Muscle of back (tissue), 13 donors: ENCODE measurements around the gene HNRNPD. TPM values are rescaled to one million over a fixed set of nuclear protein-coding genes. Genes with fewer than 3 reads are reported as not detected.
"Not testable (repeated sequence)": the region's sequence is repeated elsewhere in the genome, so short reads cannot be mapped to it uniquely, and the experiment has no call there.

Experiments
- DNase-seq, 3 donors: peaks; one replicate each; pipeline versions ENCODE4 v3.0.0 to v3.0.0-alpha.2; 2013
- long read RNA-seq, 9 donors: transcript quantifications; one replicate each; lab custom pipeline, GENCODE V29; 2026
- polyA plus RNA-seq, 10 donors: library from polyadenylated mRNA; unstranded; fragments of 120-200 nt; gene quantifications; one replicate each; pipeline ENCODE4 v1.2.1, GENCODE V29; 2013; ENCODE audit not compliant: insufficient read length in 10 of 10

Gene HNRNPD, protein sequence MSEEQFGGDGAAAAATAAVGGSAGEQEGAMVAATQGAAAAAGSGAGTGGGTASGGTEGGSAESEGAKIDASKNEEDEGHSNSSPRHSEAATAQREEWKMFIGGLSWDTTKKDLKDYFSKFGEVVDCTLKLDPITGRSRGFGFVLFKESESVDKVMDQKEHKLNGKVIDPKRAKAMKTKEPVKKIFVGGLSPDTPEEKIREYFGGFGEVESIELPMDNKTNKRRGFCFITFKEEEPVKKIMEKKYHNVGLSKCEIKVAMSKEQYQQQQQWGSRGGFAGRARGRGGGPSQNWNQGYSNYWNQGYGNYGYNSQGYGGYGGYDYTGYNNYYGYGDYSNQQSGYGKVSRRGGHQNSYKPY
- polyA plus RNA-seq = 100 to 1,000 TPM; 255 to 373 (median 304) TPM
- long read RNA-seq, donor 1, transcript HNRNPD-203 (8 exons, 1,585 nt) = major isoform, 21 of 95 reads
- long read RNA-seq, donor 1, transcript HNRNPD-201 (9 exons, 3,033 nt) = minor isoform, 15 of 95 reads
- long read RNA-seq, donor 1, partial matches to known transcripts = 47 of 95 reads
- long read RNA-seq, donor 1, other reads (novel, unspliced or antisense) = 7 of 95 reads
- long read RNA-seq, donor 2, transcript HNRNPD-202 (8 exons, 1,667 nt) = minor isoform, 5 of 69 reads
- long read RNA-seq, donor 2, transcript HNRNPD-203 (8 exons, 1,585 nt) = major isoform, 19 of 69 reads
- long read RNA-seq, donor 2, transcript HNRNPD-201 (9 exons, 3,033 nt) = minor isoform, 11 of 69 reads
- long read RNA-seq, donor 2, partial matches to known transcripts = 23 of 69 reads
- long read RNA-seq, donor 2, other reads (novel, unspliced or antisense) = 11 of 69 reads
- long read RNA-seq, donor 3 = 0 reads
- long read RNA-seq, donor 4, transcript HNRNPD-201 (9 exons, 3,033 nt) = minor isoform, 11 of 62 reads
- long read RNA-seq, donor 4, transcript HNRNPD-203 (8 exons, 1,585 nt) = major isoform, 20 of 62 reads
- long read RNA-seq, donor 4, partial matches to known transcripts = 28 of 62 reads
- long read RNA-seq, donor 4, other reads (novel, unspliced or antisense) = 0 of 62 reads
- long read RNA-seq, donor 5, transcript HNRNPD-203 (8 exons, 1,585 nt) = major isoform, 21 of 90 reads
- long read RNA-seq, donor 5, transcript HNRNPD-201 (9 exons, 3,033 nt) = minor isoform, 15 of 90 reads
- long read RNA-seq, donor 5, transcript HNRNPD-202 (8 exons, 1,667 nt) = minor isoform, 7 of 90 reads
- long read RNA-seq, donor 5, partial matches to known transcripts = 35 of 90 reads
- long read RNA-seq, donor 5, other reads (novel, unspliced or antisense) = 10 of 90 reads
- long read RNA-seq, donor 6, transcript HNRNPD-202 (8 exons, 1,667 nt) = minor isoform, 10 of 112 reads
- long read RNA-seq, donor 6, transcript HNRNPD-201 (9 exons, 3,033 nt) = minor isoform, 20 of 112 reads
- long read RNA-seq, donor 6, transcript HNRNPD-203 (8 exons, 1,585 nt) = major isoform, 24 of 112 reads
- long read RNA-seq, donor 6, partial matches to known transcripts = 49 of 112 reads
- long read RNA-seq, donor 6, other reads (novel, unspliced or antisense) = 9 of 112 reads
- long read RNA-seq, donor 7, transcript HNRNPD-201 (9 exons, 3,033 nt) = minor isoform, 13 of 59 reads
- long read RNA-seq, donor 7, transcript HNRNPD-202 (8 exons, 1,667 nt) = minor isoform, 6 of 59 reads
- long read RNA-seq, donor 7, transcript HNRNPD-203 (8 exons, 1,585 nt) = major isoform, 21 of 59 reads
- long read RNA-seq, donor 7, partial matches to known transcripts = 16 of 59 reads
- long read RNA-seq, donor 7, other reads (novel, unspliced or antisense) = 0 of 59 reads
- long read RNA-seq, donor 8, transcript HNRNPD-203 (8 exons, 1,585 nt) = major isoform, 22 of 94 reads
- long read RNA-seq, donor 8, transcript HNRNPD-201 (9 exons, 3,033 nt) = minor isoform, 15 of 94 reads
- long read RNA-seq, donor 8, partial matches to known transcripts = 46 of 94 reads
- long read RNA-seq, donor 8, other reads (novel, unspliced or antisense) = 7 of 94 reads
- long read RNA-seq, donor 9, transcript HNRNPD-203 (8 exons, 1,585 nt) = major isoform, 7 of 10 reads
- long read RNA-seq, donor 9, partial matches to known transcripts = 0 of 10 reads
- long read RNA-seq, donor 9, other reads (novel, unspliced or antisense) = 0 of 10 reads

DNA sequence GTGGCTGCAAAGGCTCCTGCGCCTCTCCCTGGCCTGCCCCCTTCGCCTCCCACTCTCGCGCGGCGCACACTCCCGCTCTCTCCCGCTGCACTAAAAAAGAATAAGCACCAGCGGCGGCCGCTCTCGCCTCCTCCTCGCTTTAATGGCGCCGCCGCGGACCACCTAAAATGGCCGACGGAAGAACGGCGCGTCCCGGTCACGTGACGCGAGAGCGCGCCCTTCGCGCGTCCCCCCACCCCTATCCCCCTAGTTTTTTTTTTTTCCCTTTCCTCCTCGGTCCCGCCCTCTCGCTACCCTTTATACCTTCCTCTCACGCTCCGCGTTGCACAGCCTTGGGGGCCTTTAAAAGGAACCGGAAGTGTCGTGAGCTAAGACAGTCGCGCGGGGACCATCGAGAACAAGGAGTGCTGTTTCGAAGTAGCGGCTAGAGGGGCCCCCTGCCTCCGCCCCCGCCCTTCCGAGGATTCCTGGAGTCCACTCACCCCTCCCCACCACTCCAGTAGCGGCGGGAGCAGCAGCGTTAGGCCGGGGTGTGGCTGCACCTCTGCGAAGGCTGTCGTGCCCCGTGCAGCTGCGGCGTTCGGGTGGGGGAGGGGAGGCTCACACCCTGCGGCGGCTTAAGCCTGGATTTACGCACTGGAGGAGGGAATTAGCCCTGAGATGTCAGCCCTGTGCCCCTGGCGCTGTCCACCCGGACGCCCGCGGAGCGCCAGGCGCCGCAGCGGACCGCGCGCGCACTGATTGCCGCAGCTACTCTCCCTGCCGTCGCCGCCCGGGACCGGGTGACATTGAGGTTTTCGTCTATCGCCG lies at the start of gene HNRNPD:
Gene HNRNPD (minus strand): TSS at position 176 of the 810 bp plus-strand sequence. CDS start 313 bp downstream, outside the sequence.
- DNase-seq = peak; percentile 99 to 100 (median 100)

- no peak for DNase-seq
Measured at GRCh38 chr4:82422616-82423015, 48.8 kb upstream of the HNRNPD start.

DNA sequence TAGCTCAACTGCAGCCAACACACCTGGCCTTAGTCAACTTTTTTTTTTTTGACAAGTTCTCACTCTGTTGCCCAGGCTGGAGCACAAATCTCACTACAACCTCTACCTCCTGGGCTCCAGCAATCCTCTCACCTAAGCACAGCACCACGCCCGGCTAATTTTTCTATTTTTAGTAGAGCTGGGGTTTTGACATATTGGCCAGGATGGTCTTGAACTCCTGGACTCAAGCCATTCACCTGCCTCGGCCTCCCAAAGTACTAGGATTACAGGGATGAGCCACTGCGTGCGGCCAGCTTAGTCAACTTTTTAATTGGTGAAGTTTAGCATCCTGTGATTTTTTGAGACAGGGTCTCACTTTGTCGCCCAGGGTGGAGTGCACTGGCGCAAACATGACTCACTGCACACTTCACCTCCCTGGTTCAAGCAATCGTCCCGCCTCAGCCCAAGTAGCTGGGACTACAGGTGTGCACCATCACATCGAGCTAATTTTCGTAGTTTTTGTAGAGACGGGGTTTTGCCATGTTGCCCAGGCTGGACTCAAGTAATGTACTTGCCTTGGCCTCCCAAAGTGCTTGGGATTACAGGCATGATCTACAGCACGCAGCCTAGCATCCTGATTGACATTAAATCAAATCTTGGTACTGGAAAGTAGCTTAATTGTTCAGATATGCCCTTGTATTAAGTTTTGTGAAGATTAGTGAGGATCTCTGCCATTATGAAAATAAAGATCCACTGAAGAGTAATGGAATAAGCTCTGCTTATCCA lies 48.2 kb upstream of the HNRNPD start:
- no peak for DNase-seq

DNA sequence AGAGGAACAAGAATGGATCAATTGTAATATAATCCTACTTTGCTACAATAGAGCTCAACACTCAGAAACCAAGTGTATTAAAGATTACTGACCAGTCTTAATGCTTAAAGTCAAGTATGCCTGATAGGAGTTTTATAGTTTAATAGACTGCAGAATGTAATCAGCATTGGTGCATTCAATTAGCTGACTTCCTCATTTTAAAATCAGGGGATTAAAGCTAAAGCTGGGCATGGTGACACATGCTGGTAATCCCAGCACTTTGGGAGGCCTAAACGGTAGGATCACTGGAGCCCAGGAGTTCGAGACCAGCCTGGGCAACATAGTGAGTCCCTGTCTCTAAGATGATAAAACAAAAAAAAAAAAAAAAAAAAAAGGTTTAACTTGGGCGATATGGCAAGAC lies 45.7 kb upstream of the HNRNPD start:
- no peak for DNase-seq

- no peak for DNase-seq
Measured at GRCh38 chr4:82415922-82416365, 42.2 kb upstream of the HNRNPD start.

GRCh38 chr4:82415061-82415460 lies 41.3 kb upstream of the HNRNPD start:
- DNase-seq = not testable (repeated sequence)

- no peak for DNase-seq
Measured at GRCh38 chr4:82403725-82404124, 29.9 kb upstream of the HNRNPD start.

DNA sequence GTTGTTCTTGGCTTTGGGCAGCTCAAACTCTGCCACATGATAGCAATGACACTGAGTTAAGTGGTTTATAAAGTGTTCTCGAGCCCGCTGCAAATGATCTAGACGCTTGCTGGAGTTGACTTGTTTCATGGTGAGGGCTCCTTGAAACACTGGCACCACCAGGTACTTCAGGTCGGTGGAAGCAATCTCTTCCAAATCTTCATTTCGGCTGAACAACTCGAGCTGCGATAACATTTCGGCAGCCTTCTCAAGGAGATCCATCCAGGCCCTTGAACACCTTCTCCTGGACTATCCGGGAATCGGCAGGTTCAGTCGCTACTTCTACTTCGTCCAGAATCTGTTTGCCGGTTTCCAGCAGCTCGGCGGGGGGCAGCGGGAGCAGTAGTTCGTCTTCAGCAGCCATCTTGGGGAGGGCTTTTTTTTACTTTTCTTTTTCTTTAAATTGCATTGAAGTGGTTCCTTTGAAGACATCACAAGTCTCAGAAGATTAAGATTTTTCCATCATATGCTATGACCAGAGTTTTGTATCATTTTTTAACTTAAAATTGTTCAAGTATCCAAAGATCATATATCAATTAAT lies 28.5 kb upstream of the HNRNPD start:
- DNase-seq = no peak

GRCh38 chr4:82401600-82401999 lies 27.8 kb upstream of the HNRNPD start:
- no peak for DNase-seq

- no peak for DNase-seq
Measured at GRCh38 chr4:82398263-82398662, 24.5 kb upstream of the HNRNPD start.

- no peak for DNase-seq
Measured at GRCh38 chr4:82397527-82397926, 23.7 kb upstream of the HNRNPD start.

DNA sequence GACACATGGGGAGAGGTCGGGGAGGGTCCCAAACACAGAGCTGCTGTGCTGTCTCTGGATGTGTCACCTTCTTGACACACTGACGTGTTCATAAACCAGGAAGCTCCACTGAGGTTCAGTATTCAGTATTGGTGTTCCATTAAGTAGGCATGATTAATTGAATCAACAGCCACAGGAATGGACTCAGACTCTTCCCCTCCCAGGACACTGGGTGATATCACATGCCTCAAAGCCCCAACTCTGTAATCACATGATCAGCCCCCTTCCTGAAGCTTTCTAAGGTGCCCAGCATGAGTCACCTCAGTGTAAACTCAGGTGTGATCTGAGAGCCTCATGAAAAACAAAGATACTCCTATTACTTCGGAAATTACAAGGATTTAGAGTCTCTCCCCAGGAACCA lies 21.1 kb upstream of the HNRNPD start:
- DNase-seq = no peak

DNA sequence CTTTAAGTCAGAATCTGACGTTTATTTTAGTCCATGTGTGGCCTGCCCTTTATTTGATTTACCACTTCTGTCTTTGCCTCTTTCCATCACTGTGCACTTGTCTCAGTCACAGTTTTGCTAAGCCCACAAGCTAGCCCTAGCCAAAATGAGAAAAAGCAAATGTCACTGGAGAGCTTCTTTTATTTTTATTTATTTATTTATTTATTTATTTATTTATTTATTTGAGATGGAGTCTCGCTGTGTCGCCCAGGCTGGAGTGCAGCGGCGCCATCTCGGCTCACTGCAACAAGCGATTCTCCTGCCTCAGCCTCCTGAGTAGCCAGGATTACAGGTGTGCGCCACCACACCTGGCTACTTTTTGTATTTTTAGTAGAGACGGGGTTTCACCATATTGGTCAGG lies 16.3 kb upstream of the HNRNPD start:
- DNase-seq = not testable (repeated sequence)

DNA sequence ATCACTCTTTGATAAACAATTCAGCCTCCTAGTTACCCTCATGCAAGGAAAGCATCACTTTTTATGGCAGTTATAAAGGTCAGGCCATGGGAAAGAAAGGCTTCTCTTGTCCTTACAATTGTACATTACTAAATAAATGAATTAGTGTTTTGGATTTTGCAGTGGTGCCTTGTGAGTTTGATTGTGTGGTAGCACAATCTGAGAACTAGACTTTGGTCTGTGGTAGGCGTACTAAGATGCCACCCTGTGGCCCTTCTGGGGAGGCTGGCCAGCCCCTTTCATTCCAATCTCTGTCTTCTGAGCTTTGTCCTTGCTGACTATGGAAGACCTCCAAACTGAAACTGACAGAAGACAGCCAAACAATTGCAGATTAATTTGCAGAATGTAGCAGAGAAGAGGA lies 14.6 kb upstream of the HNRNPD start:
- no peak for DNase-seq

DNA sequence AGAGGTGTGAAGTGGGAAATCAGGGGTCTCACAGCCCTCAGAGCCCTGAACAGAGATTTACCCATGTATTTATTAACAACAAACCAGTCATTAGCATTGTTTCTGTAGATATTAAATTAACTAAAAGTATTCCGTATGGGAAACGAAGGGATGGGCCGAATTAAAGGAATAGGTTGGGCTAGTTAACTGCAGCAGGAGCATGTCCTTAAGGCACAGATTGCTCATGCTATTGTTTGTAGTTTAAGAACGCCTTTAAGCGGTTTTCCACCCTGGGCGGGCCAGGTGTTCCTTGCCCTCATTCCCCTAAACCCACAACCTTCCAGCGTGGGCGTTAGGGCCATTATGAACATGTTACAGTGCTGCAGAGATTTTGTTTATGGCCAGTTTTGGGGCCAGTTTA lies 12.5 kb upstream of the HNRNPD start:
- DNase-seq = not testable (repeated sequence)

DNA sequence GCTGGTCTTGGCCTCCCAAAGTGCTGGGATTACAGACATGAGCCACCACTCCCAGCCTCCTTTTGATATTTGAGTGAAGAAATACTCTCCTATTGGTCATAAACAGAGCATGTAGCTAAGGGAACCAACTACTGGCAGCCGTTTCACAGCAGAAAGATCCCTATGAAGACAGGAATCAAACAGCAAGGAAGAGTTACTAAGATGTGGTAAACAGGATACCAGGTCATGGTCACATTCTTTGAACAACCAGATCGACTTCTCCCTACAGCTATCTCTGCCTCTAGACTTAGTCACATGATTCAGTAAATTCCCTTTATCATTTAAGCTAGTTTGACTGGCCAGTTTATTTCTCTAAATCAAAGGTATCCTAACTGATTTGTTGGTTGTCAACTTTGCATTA lies 9.0 kb upstream of the HNRNPD start:
- DNase-seq = no peak

GRCh38 chr4:82381661-82382296 lies 8.0 kb upstream of the HNRNPD start:
- no peak for DNase-seq
